ENCODE data around the gene RRP36.
"Not testable (repeated sequence)": the region's sequence is repeated elsewhere in the genome, so short reads cannot be mapped to it uniquely, and the experiment has no call there.

The RRP36 gene

DNA sequence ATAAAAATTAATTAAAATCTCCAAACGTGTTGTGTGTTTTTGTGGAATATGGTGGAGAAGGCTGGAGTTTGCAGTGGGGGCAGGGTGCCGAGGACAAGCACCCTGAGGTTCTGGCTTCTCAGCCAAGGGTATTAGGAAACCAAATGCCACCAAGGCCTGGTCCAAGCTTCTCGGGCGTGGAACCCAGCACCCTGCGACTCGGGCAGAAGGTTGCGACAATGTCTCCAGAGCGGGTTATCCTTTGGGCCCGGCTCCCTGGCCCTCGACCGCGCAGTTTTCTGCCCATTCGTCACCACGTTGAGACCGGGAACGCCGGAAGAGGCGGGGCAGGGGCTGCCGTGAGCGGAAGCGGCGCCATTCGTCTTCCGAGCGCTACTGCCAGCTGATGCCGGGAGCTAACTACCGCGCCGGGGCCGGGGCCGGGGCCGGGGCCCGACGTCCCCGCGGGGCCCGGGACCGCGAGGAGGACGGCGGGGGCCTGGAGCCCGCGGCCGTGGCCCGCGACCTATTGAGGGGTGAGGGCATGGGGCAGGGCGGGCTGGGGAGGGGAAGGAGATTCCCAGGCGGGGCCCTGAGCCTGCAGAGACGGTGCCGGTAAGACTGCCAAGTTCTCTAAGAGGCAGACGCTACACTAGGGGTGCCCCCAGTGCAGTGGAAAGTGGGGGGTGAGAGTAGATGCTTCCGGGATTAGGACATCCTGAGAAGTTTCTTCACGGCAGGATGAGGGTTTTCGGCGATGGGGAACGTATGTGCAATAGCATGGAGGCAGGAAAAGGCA is at the start of gene RRP36:
Gene RRP36, plus strand, starts transcription at position 354 of the 778 bp plus-strand sequence. Its CDS starts 32 bp downstream, at position 386.
- DNase-seq, result peak; percentile 91

- no peak for DNase-seq
Observed at GRCh38 chr6:42971746-42972327, 49.6 kb upstream of the RRP36 start.

DNA sequence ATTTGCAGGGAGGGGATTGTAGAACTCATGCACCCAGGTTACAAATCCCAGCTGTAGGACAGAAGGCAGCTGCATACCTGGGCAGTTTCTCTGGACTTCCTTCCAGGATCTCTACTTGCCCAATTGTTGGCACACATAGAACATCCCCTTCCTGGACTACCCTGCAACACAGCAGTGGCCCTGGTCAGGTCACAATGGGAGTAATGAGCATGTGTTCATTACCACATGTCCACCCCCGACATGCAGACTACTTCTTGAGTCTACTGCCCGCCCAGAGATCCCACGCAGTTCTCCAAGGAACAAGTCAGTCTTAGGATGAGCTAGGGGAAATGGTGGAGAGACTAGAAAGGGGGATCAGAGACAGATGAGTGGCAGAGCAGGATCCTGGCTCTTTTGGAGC is 47.5 kb upstream of the RRP36 start:
- no peak for DNase-seq

GRCh38 chr6:42974919-42975505 is 46.4 kb upstream of the RRP36 start:
- no peak for DNase-seq

DNA sequence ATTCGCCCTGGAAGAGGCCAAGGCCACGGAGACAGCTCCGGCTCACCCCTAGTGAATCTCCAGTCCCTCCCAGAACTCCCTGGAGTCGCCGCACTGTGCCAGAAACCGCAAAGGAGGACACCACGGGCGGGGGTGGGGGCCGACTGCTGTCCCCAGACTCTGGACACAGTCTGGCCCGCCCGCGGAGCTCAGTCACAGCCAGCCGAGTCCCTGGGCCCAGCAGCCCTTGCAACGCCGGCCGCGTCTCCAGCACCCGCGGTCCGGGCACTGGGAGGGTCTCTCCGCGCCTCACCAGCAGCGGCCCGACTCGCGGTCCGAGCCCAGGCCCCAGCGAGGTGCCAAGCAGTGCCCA is 43.0 kb upstream of the RRP36 start:
- DNase-seq, result peak; percentile 75

- DNase-seq, result peak; percentile 96
Observed at GRCh38 chr6:42978839-42979522, 42.4 kb upstream of the RRP36 start, which contains the start of gene PEX6. Gene PEX6 (minus strand): TSS chr6:42979181. CDS start chr6:42979150, 31 bp downstream.

- no peak for DNase-seq
Observed at GRCh38 chr6:42979523-42980177, 41.8 kb upstream of the RRP36 start.

DNA sequence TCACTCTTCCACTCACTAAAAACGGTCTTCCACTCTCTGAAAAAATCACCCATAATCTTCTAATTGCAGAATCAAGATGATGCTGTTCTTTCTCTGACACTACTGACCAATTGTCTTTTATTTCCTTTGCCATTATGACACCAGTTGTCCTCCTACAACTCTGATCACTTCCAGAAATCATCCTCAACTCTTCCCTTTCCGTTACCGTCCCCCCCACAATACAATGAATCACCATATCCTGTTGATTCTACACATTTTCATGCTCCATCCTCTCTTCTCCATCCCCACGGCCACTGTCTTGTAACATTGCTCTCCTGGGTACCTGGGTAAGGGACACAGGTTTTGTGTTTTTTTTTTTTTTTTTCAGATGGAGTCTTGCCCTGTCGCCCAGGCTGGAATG is 39.6 kb upstream of the RRP36 start:
- no peak for DNase-seq

DNA sequence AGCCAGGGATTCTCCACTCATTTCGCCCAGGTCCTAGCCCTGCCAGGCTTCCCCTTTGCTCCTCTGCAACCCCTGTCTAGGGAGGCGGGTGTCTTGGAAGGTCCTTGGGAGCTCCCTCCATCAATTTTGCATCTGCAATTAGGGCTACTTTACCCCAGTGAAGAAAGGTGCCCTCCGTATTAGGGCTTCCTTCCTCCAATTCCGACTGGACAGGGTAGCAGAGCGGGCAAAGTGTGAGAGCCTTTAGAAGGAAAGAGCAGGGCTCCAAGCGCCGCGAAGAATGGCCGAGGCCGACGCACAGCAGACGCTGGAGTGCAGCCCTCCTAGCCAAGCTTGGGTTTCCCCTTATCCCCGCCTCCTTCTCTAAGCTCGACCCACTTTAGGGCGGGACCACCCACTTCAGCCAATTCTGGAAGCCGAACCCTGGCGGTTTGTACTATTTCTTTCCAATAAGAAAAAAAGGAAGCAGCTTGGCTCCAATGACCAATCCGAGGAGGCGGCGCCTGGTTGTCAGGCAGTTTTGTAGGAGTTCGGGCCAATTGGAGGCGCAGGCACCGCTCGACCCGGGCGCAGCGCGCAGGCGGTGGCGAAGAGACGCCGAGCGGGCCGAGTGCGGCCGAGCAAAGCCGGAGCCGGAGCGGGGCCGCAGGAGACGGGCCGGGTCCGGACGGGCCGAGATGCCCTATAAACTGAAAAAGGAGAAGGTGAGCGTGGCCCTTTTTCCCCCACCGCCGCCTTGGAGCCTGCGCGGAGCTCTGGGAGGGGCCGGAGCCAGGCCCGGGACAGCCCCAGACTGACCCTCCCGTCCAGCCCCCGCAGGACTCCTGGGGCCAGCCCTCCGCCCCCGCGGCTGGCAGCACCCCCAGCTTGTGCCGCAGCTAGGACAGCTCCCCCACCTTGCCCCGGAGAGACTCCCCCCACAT is 37.2 kb upstream of the RRP36 start, which contains the start of gene PPP2R5D:
Gene PPP2R5D, plus strand, starts transcription at position 570 of the 923 bp plus-strand sequence. Its CDS starts 108 bp downstream, at position 678.
- DNase-seq, result peak; percentile 99

DNA sequence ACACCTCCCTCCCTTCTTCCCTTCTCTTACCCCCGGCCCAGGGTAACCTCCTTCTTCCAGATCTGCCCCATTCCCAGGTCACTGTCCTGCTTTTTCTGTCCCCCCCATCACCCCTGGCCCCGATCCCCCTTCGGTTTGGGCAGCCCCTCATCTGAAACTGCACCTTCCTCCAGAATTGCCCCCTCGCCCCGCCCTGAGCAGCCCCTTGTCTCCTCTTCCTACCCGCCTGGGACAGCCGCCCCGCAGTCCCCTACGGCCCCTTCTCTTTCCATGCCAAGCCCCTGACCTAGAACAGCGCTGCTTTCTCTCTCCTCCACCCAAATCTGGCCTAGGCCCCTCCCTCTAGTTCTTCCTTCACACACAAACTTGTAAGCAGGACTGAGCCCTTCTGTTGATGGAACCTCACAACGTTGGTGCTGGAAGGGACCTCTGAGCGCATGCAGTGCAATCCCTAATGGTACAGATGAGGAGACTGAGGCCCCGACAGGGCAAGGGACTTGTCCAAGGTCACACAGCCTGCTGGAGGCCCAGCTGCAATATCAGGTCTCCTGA is 36.4 kb upstream of the RRP36 start:
- DNase-seq, result no peak

DNA sequence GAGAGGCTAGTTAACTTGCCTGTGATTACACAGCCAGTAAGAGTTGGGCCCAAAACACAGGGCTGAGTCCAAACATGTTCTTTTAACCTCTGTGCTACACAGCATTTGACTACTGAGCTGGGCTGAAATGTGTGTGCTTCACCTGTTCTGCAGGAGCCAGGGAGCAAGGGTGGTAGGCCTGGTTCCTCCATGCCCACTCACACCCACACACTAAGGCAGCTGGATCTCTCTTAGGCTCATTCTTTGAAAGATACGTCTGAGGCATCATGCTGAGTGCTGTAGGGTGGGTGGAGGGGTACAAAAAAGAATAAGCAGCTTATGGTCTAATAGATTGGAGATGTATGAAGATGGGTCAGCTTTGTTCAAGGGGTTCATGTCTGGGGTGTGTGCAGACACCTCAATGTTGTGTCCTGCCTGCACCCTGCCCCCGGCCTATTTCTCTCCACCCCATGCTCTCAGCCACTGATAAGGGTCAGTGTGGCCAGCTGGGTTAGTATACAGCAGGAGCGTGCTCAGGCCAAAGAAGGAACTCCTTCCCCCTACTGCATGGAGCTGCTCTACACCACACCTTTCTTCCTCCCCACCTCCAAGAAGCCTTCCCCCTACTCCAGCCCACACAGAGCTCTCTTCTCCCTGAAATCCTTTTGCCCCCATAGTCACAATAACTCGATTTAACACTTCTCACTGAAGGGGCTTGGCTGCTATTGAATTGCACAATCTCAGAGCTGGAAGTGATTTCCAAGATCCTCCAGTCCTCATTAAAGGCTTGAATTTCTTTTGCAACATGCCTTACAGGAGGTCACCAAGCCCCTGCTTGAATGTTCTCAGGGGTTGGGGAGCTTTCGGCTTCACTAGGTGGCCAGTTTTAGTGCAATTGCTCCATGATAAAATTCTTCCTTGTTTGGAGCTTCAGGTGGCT is 33.6 kb upstream of the RRP36 start:
- DNase-seq, result no peak

DNA sequence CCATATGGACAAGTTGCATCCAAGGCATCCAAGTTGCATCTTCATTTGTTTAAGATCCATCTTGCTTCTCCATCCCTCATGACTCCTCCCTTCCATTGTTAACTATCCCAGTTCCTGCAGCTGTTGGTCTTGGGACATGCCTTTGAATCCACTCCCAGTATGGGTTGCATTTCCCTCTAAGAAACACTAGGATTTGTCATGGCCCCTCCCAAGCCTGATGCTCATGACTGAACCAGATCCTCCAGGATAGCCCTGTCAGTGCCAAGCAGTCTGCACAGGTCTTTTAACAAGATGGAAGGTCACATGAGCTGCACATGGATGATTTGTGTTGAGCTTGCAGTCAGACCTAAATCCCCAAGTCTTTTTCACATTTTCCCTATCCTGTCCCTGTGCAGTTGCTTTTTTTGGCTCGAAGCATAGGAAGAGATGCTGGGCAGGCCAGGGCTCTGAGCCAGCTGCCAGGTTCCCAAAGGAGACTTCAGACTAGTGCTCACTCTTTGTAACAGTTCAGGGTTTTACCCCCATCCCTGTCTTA is 32.9 kb upstream of the RRP36 start:
- no peak for DNase-seq

DNA sequence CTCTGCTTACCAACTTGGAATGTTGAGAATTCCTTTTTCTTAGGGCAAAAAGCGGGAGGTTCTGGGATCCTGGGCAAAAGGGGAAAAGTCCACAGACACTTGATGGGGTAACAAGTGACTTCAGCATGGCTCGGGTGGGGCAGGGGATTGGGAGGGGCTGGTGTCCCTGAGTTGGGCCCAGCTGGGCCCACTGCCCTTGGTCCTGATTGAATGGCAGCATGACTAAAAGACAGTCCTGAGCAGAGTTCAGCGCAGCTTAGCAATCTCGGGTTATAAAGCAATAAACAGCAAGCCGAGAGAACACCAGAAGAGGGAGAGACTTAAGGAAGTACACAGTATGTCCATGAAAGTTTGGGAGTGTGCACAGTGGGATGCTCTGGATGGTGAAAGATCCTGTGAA is 31.5 kb upstream of the RRP36 start:
- DNase-seq, result no peak

- DNase-seq, result no peak
Observed at GRCh38 chr6:42993445-42993844, 28.0 kb upstream of the RRP36 start.

GRCh38 chr6:42996513-42996912 is 24.9 kb upstream of the RRP36 start:
- DNase-seq, result no peak

DNA sequence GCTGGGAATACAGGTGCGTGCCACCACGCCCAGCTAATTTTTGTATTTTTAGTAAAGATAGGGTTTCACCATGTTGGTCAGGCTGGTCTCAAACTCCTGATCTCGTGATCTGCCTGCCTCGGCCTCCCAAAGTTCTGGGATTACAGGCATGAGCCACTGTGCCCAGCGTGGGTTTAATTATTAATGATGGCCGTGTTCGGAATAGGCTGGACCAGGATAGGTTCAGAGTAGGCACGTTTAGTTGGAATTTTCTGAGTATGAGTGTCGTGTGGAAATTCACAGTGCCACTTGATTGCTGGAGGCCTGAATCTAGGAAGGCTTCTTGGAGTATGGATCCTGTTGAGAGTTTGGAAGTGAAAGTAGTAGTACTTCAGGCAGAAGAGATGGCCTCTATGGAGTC is 23.2 kb upstream of the RRP36 start:
- DNase-seq, result not testable (repeated sequence)

GRCh38 chr6:43001843-43002242 is 19.6 kb upstream of the RRP36 start:
- no peak for DNase-seq

- no peak for DNase-seq
Observed at GRCh38 chr6:43005844-43006243, 15.6 kb upstream of the RRP36 start.

DNA sequence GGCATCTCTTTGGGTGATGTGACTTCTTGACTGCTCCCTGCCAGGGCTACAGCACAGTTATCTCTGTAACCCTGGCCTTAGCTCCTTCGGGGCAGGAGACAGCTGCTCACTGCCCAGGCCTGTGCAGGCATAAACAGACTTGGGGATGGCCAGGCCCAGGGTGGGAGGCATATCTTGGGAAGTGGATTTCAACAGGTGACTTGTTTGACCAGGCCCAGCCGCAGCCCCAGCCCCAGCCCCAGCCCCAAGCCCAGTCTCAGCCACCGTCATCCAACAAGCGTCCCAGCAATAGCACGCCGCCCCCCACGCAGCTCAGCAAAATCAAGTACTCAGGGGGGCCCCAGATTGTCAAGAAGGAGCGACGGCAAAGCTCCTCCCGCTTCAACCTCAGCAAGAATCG is 15.2 kb upstream of the RRP36 start:
- DNase-seq, result no peak

GRCh38 chr6:43007126-43007525 is 14.3 kb upstream of the RRP36 start:
- DNase-seq, result no peak
